A673 (cell line): ENCODE data around the gene CHMP3. TPM values are rescaled to one million over a fixed set of nuclear protein-coding genes. Genes with fewer than 3 reads are reported as not detected.

Experiments
- BruUV-seq: library from RNA; stranded (reverse); fragments of 400-500 nt; replicated peaks from 2 replicates; lab custom pipeline; 2021; lab: Mats Ljungman, UMichigan
- CTCF ChIA-PET: fragments of 300-600 bp; sonication (Branson Sonifier 250); formaldehyde crosslinking; loops from one replicate; lab custom pipeline; 2022; ENCODE audit warnings: antibody characterized with exemption; lab: Charles Lee
- POLR2A ChIA-PET: fragments of 300-600 bp; sonication (Branson Sonifier 250); formaldehyde crosslinking; loops from one replicate; lab custom pipeline; 2022; ENCODE audit warnings: antibody characterized with exemption; ENCODE audit not compliant: low non-redundant PET; lab: Charles Lee
- DNase-seq: peaks from one replicate; pipeline ENCODE4 v3.0.0-alpha.2; 2015; ENCODE audit warnings: low spot score
- H3K27ac ChIP-seq: fragments of 200-600 bp; sonication (generic); 2 replicates; pipeline ENCODE4 v1.5.1; 2016; ENCODE audit warnings: mixed run types, low read depth, mild to moderate bottlenecking, mixed read lengths, antibody characterized with exemption, low read length; ENCODE audit not compliant: poor library complexity, severe bottlenecking
- H3K27me3 ChIP-seq: fragments of 200-600 bp; sonication (generic); replicated peaks from 2 replicates; pipeline ENCODE4 v1.6.1; 2017; ENCODE audit warnings: mixed run types, low read depth, mild to moderate bottlenecking, mixed read lengths, antibody characterized with exemption, low read length; ENCODE audit not compliant: insufficient read depth, poor library complexity
- H3K36me3 ChIP-seq: fragments of 200-600 bp; sonication (generic); 2 replicates; pipeline ENCODE4 v1.6.1; 2016; ENCODE audit warnings: mixed run types, mild to moderate bottlenecking, mixed read lengths, antibody characterized with exemption, low read length; ENCODE audit not compliant: insufficient read depth, poor library complexity, severe bottlenecking
- H3K4me1 ChIP-seq: fragments of 200-600 bp; sonication (generic); 2 replicates; pipeline ENCODE4 v1.6.1; 2017; ENCODE audit warnings: mixed run types, mild to moderate bottlenecking, mixed read lengths, antibody characterized with exemption, low read length; ENCODE audit not compliant: insufficient read depth, poor library complexity, severe bottlenecking
- H3K4me3 ChIP-seq: fragments of 200-600 bp; sonication (generic); 2 replicates; pipeline ENCODE4 v1.5.1; 2016; ENCODE audit warnings: low read depth, mixed run types, mild to moderate bottlenecking, mixed read lengths, low read length; ENCODE audit not compliant: poor library complexity, severe bottlenecking
- H3K9me3 ChIP-seq: fragments of 200-600 bp; sonication (generic); 2 replicates; pipeline ENCODE4 v1.6.1; 2016; ENCODE audit warnings: mixed run types, low read depth, mild to moderate bottlenecking, mixed read lengths, antibody characterized with exemption, low read length; ENCODE audit not compliant: poor library complexity, severe bottlenecking
- CTCF ChIP-seq: fragments of 300-800, 200-600 bp; sonication (generic); conservative IDR thresholded peaks from 2 replicates; pipeline ENCODE4 v1.5.1; 2017; ENCODE audit warnings: low read depth, mild to moderate bottlenecking, antibody characterized with exemption, low read length, moderate library complexity, mixed read lengths
- EZH2 ChIP-seq: fragments of 200-600 bp; sonication (generic); IDR thresholded peaks from 2 replicates; pipeline ENCODE4 v1.6.1; 2017; ENCODE audit warnings: borderline replicate concordance, low read depth, mild to moderate bottlenecking, mixed read lengths, antibody characterized with exemption, low read length; ENCODE audit not compliant: poor library complexity, severe bottlenecking
- intact Hi-C: fragments of 100-400 bp; cut with micrococcal nuclease; formaldehyde crosslinking; loops from one replicate; pipeline ENCODE4 v1.10.0; 2022; ENCODE audit not compliant: unreplicated experiment
- total RNA-seq: library from RNA; stranded (reverse); gene quantifications from 2 replicates; pipeline ENCODE4 v1.2.3, GENCODE V29; 2021

The CHMP3 gene
- total RNA-seq, 1 experiment from 2014 or later, result 87.5 TPM

- no peaks in the 10 kb centered on the region for H3K36me3 ChIP-seq
- H3K4me1 ChIP-seq, result no peaks in the 10 kb centered on the region
- H3K4me3 ChIP-seq, result no peak overlapping the region
- no peak for DNase-seq
- H3K27ac ChIP-seq, result no peak overlapping the region
- no peaks in the 10 kb centered on the region for H3K27me3 ChIP-seq
- intact Hi-C loops, result no loop called here
- ChIA-PET CTCF (no interaction called here), POLR2A (no interaction called here)
- no TSS peak for BruUV-seq
- H3K9me3 ChIP-seq, result no peaks in the 10 kb centered on the region
- no peak for TF ChIP-seq CTCF
Measured at GRCh38 chr2:86580560-86580959, 17.3 kb upstream of the CHMP3 start.

- CTCF ChIA-PET, result no interaction called here
- Histone ChIP-seq H3K4me1 (no peaks in the 10 kb centered on the region), H3K27ac (no peak overlapping the region), H3K36me3 (no peaks in the 10 kb centered on the region), H3K4me3 (no peak overlapping the region), H3K9me3 (no peaks in the 10 kb centered on the region), H3K27me3 (no peaks in the 10 kb centered on the region)
- POLR2A ChIA-PET, result no interaction called here
- no TSS peak for BruUV-seq
- intact Hi-C loops, result no loop called here
- TF ChIP-seq CTCF (no peak), EZH2 (no peak)
- no peak for DNase-seq
Measured at GRCh38 chr2:86577817-86578456, 14.7 kb upstream of the CHMP3 start.

GRCh38 chr2:86570059-86570458 lies 6.8 kb upstream of the CHMP3 start:
- no peaks in the 10 kb centered on the region for H3K4me1 ChIP-seq
- no peaks in the 10 kb centered on the region for H3K36me3 ChIP-seq
- TF ChIP-seq CTCF, result no peak
- no peak for TF ChIP-seq EZH2
- no TSS peak for BruUV-seq
- DNase-seq, result peak; percentile 32
- ChIA-PET CTCF (no interaction called here), POLR2A (no interaction called here)
- no peaks in the 10 kb centered on the region for H3K9me3 ChIP-seq
- H3K27ac ChIP-seq, result no peak overlapping the region
- H3K27me3 ChIP-seq, result no peaks in the 10 kb centered on the region
- H3K4me3 ChIP-seq, result no peak overlapping the region
- intact Hi-C loops, result no loop called here
